ENCODE data around the gene EFCAB5. TPM values are rescaled to one million over a fixed set of nuclear protein-coding genes. Genes with fewer than 3 reads are reported as not detected.

Gene EFCAB5
- total and polyA plus RNA-seq, 2 of the 13 experiments (the other 11 are each of a cell fraction or from before 2014, with no cell fraction given) = 0.15 TPM; not detected in 1

- WGBS (ENCODE audit: low lambda C conversion rate) = 81% methylated on average over 3 of the region's 3 CpGs
- Histone ChIP-seq H3K4me3 (replicated peaks in 1 of 3; ENCODE audit: insufficient read depth in 1 of 3, low read depth in 2 of 3, low read length in 3 of 3) (no peak overlapping the region), H3K36me3 (replicated peaks in 1 of 2; ENCODE audit: control insufficient read depth in 1 of 2, insufficient read depth in 2 of 2, low read length in 2 of 2) (no peaks in the 10 kb centered on the region), H3K27me3 (ENCODE audit: control insufficient read depth in 1 of 2, insufficient read depth in 2 of 2, low read length in 2 of 2) (no peaks in the 10 kb centered on the region), H3K9ac (ENCODE audit: insufficient read depth, low read depth, low read length) (no peak overlapping the region), H3K79me2 (ENCODE audit: insufficient read depth, low read length) (peaks cover 7% of the 10 kb centered on the region), H3K4me1 (ENCODE audit: insufficient read depth, low read length) (no peaks in the 10 kb centered on the region), H3K9me3 (ENCODE audit: low read length) (no peaks in the 10 kb centered on the region), H3K4me2 (ENCODE audit: low read depth, low read length) (no peak overlapping the region), H2AFZ (ENCODE audit: low read length) (no peak overlapping the region), H4K20me1 (ENCODE audit: insufficient read depth, low read length) (no peaks in the 10 kb centered on the region), H3K27ac (ENCODE audit: extremely low read length, insufficient read depth, low read length) (no peak overlapping the region)
- FAIRE-seq (no peak), ATAC-seq (no peak), DNase-seq (ENCODE audit: low spot score) (no peak)
- no TSS peak for BruUV-seq (replicated peaks)
- ChIA-PET CTCF (ENCODE audit: low intra/inter-chr PET ratio, low total read pairs) (no interaction called here), POLR2A (no interaction called here)
- in situ Hi-C loops (cut with HindIII; ENCODE audit: extremely low pct_ligation_motif_present, low pct_unique_long_range_greater_than_20kb) = no loop called here
- intact Hi-C loops (cut with micrococcal nuclease; ENCODE audit: unreplicated experiment) = no loop called here
- no peak for TF ChIP-seq CENPX (CRISPR knock-in tag; IDR thresholded peaks at IDR 0.05)
- no peak for TF ChIP-seq ZNF468 (CRISPR knock-in tag; IDR thresholded peaks at IDR 0.05)
- TF ChIP-seq, protein P1, sequence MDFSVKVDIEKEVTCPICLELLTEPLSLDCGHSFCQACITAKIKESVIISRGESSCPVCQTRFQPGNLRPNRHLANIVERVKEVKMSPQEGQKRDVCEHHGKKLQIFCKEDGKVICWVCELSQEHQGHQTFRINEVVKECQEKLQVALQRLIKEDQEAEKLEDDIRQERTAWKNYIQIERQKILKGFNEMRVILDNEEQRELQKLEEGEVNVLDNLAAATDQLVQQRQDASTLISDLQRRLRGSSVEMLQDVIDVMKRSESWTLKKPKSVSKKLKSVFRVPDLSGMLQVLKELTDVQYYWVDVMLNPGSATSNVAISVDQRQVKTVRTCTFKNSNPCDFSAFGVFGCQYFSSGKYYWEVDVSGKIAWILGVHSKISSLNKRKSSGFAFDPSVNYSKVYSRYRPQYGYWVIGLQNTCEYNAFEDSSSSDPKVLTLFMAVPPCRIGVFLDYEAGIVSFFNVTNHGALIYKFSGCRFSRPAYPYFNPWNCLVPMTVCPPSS (IDR thresholded peaks at IDR 0.05) = no peak
- TF ChIP-seq MYNN (CRISPR knock-in tag; IDR thresholded peaks at IDR 0.05; ENCODE audit: low read depth) = no peak
- TF ChIP-seq MIXL1 (CRISPR knock-in tag; IDR thresholded peaks at IDR 0.05) = no peak
- TF ChIP-seq ZNF256 (CRISPR knock-in tag; conservative IDR thresholded peaks at IDR 0.05) = no peak
- no peak for TF ChIP-seq ZNF678 (CRISPR knock-in tag; IDR thresholded peaks at IDR 0.05)
- no peak for TF ChIP-seq TCF7 (IDR thresholded peaks at IDR 0.05; ENCODE audit: low read depth)
- TF ChIP-seq, protein P2, sequence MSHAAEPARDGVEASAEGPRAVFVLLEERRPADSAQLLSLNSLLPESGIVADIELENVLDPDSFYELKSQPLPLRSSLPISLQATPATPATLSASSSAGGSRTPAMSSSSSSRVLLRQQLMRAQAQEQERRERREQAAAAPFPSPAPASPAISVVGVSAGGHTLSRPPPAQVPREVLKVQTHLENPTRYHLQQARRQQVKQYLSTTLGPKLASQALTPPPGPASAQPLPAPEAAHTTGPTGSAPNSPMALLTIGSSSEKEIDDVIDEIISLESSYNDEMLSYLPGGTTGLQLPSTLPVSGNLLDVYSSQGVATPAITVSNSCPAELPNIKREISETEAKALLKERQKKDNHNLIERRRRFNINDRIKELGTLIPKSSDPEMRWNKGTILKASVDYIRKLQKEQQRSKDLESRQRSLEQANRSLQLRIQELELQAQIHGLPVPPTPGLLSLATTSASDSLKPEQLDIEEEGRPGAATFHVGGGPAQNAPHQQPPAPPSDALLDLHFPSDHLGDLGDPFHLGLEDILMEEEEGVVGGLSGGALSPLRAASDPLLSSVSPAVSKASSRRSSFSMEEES (CRISPR knock-in tag; IDR thresholded peaks at IDR 0.05) = no peak
- TF ChIP-seq ZNF629 (CRISPR knock-in tag; conservative IDR thresholded peaks at IDR 0.05) = no peak
- TF ChIP-seq, protein P3, sequence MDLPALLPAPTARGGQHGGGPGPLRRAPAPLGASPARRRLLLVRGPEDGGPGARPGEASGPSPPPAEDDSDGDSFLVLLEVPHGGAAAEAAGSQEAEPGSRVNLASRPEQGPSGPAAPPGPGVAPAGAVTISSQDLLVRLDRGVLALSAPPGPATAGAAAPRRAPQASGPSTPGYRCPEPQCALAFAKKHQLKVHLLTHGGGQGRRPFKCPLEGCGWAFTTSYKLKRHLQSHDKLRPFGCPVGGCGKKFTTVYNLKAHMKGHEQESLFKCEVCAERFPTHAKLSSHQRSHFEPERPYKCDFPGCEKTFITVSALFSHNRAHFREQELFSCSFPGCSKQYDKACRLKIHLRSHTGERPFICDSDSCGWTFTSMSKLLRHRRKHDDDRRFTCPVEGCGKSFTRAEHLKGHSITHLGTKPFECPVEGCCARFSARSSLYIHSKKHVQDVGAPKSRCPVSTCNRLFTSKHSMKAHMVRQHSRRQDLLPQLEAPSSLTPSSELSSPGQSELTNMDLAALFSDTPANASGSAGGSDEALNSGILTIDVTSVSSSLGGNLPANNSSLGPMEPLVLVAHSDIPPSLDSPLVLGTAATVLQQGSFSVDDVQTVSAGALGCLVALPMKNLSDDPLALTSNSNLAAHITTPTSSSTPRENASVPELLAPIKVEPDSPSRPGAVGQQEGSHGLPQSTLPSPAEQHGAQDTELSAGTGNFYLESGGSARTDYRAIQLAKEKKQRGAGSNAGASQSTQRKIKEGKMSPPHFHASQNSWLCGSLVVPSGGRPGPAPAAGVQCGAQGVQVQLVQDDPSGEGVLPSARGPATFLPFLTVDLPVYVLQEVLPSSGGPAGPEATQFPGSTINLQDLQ (CRISPR knock-in tag; IDR thresholded peaks at IDR 0.05) = no peak
- TF ChIP-seq KLF11 (CRISPR knock-in tag; IDR thresholded peaks at IDR 0.05) = no peak
- no peak for TF ChIP-seq ZNF335 (CRISPR knock-in tag; IDR thresholded peaks at IDR 0.05)
- TF ChIP-seq GABPA (IDR thresholded peaks at IDR 0.05; ENCODE audit: low read depth, low read length) = no peak
- TF ChIP-seq GABPA (CRISPR knock-in tag; IDR thresholded peaks at IDR 0.05; ENCODE audit: low read depth) = no peak
These were observed 22.2 kb upstream of the EFCAB5 start for GRCh38 chr17:29918922-29919856.
